Natural killer cell (primary cell): ENCODE data around the gene SLC2A4. TPM values are rescaled to one million over a fixed set of nuclear protein-coding genes. Genes with fewer than 3 reads are reported as not detected.

Experiments used
- ATAC-seq, 3 donors: fragments of 150-1000 bp in 2 of 3; fragments of 200-7000 bp in 1 of 3; cut with Tn5 transposase; 1 replicate in 1 of 3; 2 replicates in 2 of 3; pipeline ENCODE4 v1.10.0; 2021; ENCODE audit warnings: mild to moderate bottlenecking in 2 of 3, moderate library complexity in 2 of 3
- DNase-seq, 2 donors: peaks; one replicate each; pipeline versions ENCODE4 v3.0.0 to v3.0.0-alpha.2; 2013 to 2021; ENCODE audit warnings: mixed read lengths in 1 of 2
- H3K27ac ChIP-seq: one replicate; pipeline ENCODE4 v1.5.1; 2013; ENCODE audit warnings: mild to moderate bottlenecking, low read length
- H3K27me3 ChIP-seq: one replicate; pipeline ENCODE4 v1.6.1; 2013; ENCODE audit warnings: low read length; ENCODE audit not compliant: control insufficient read depth, insufficient read depth
- H3K36me3 ChIP-seq: one replicate; pipeline ENCODE4 v1.6.1; 2013; ENCODE audit warnings: low read length; ENCODE audit not compliant: control insufficient read depth, insufficient read depth
- H3K4me1 ChIP-seq: one replicate; pipeline ENCODE4 v1.6.1; 2013; ENCODE audit warnings: low read length; ENCODE audit not compliant: control insufficient read depth, insufficient read depth
- H3K4me3 ChIP-seq: one replicate; pipeline ENCODE4 v1.5.1; 2013; ENCODE audit warnings: low read length
- H3K9me3 ChIP-seq: one replicate; pipeline ENCODE4 v1.6.1; 2013; ENCODE audit warnings: low read length; ENCODE audit not compliant: control insufficient read depth, insufficient read depth
- H3K27ac Mint-ChIP-seq, 2 donors: one replicate each; pipeline ENCODE4 v1.8.0; 2022; ENCODE audit warnings: mild to moderate bottlenecking in 2 of 2, mixed read lengths in 2 of 2, moderate library complexity in 1 of 2
- H3K27me3 Mint-ChIP-seq, 2 donors: one replicate each; pipeline ENCODE4 v1.8.0; 2022; ENCODE audit warnings: low read depth in 2 of 2, mixed read lengths in 2 of 2
- H3K36me3 Mint-ChIP-seq: one replicate; pipeline ENCODE4 v1.8.0; 2022; ENCODE audit warnings: mixed read lengths
- H3K4me1 Mint-ChIP-seq, 2 donors: one replicate each; pipeline ENCODE4 v1.8.0; 2022; ENCODE audit warnings: mixed read lengths in 2 of 2
- H3K4me3 Mint-ChIP-seq: one replicate; pipeline ENCODE4 v1.8.0; 2022; ENCODE audit warnings: mild to moderate bottlenecking, moderate library complexity, mixed read lengths
- H3K9me3 Mint-ChIP-seq, 2 donors: one replicate each; pipeline ENCODE4 v1.8.0; 2022; ENCODE audit warnings: mixed read lengths in 2 of 2
- CTCF ChIP-seq: fragments of 200-600 bp; IDR thresholded peaks from one replicate; pipeline ENCODE4 v1.8.0; 2022; ENCODE audit warnings: antibody characterized with exemption
- WGBS: methylation state at CpG from one replicate; pipeline ENCODE4 v1.1.7; 2013; ENCODE audit warnings: missing lambda C conversion rate; ENCODE audit not compliant: insufficient coverage; 5-methylcytosine and 5-hydroxymethylcytosine counted together
- intact Hi-C: fragments of 100-400 bp; cut with micrococcal nuclease; formaldehyde crosslinking; loops from one replicate; pipeline ENCODE4 v1.14.2; 2022
- total RNA-seq, 4 donors: library from RNA; stranded (reverse); fragments of 120-200 nt in 1 of 4; gene quantifications; one replicate each; pipeline versions ENCODE4 v1.2.3 to v1.2.4, GENCODE V29; 2013 to 2022

The SLC2A4 gene
- total RNA-seq, 3 donors from 2014 or later (not counting 1 experiment from before 2014, with no cell fraction given): not detected

- WGBS: under 1% methylated on average over 104 of the region's 104 CpGs
- ATAC-seq (peak in 2 of 3 donors; percentile 2 to 6), DNase-seq (peak; percentile 59 to 80)
- Histone ChIP-seq H3K4me1 (peaks cover 46% of the 10 kb centered on the region), H3K36me3 (peaks cover 34% of the 10 kb centered on the region), H3K4me3 (peak overlapping the region; percentile 88), H3K27me3 (no peaks in the 10 kb centered on the region), H3K9me3 (no peaks in the 10 kb centered on the region), H3K27ac (peak overlapping the region; percentile 99)
- Mint-ChIP-seq H3K4me3 (peak overlapping the region; percentile 95), H3K27me3 (no peaks in the 10 kb centered on the region), H3K4me1 (peaks cover 46 to 57% of the 10 kb centered on the region in 2 donors), H3K9me3 (no peaks in the 10 kb centered on the region), H3K27ac (peak overlapping the region; percentile 91 to 99), H3K36me3 (peaks cover 17% of the 10 kb centered on the region)
- no peak for TF ChIP-seq CTCF
- intact Hi-C loops: loop anchor here (1.0 to 5.0 kb wide), 7 partner anchors 21 to 534 kb away; partner anchors contain the start of genes ELP5, GABARAP, NEURL4 and POLR2A
These were observed 26.4 kb downstream of the SLC2A4 start for GRCh38 chr17:7307686-7308624.

DNA sequence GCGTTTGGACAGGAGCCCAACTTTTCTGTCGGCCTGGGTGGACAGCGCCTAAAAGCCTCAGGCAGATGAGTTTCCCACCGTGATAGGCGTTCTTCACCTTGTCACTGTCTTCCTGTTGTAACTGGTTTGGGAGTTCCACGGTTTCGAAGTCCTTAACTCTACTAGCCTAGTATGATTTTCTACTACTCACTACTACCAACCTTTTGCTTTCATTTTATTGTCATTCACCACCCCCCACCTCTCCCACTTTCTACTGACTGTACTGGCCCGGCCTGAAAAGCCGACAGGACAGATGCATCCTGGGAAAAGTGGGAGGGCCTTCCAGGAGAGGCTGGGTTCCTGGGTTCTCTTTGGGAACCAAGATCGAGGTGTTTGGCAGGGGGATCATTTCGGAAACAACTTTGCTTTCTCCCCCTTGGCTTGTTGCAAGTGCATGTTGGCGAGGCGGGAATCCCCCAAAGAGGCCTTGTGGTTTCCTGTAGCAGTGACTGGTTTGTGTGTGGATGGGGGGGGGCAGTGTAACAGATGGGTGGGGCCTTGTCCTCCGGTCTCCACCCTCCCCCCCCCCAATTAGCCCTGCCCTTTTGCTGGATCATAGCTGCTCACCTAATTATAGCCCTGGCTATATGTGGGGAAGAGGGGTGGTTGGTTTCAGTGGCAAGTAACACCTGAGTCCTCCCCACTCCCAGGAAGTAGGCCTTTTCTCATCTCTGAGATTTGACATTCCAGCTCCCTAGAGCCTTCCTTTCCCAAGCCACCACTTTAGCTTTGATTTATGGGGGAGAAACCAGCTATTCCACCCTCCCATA is 27.3 kb downstream of the SLC2A4 start:
- no peak for TF ChIP-seq CTCF
- Mint-ChIP-seq H3K4me3 (peak overlapping the region; percentile 85), H3K4me1 (peaks cover 48 to 61% of the 10 kb centered on the region in 2 donors), H3K9me3 (no peaks in the 10 kb centered on the region), H3K27me3 (no peaks in the 10 kb centered on the region), H3K36me3 (peaks cover 17% of the 10 kb centered on the region), H3K27ac (peak overlapping the region; percentile 91 to 99)
- H3K27ac ChIP-seq: peak overlapping the region; percentile 99
- ATAC-seq (peak; percentile 29 to 41 (median 40)), DNase-seq (peak; percentile 81 to 97)
- peak overlapping the region; percentile 88 for H3K4me3 ChIP-seq
- peaks cover 55% of the 10 kb centered on the region for H3K4me1 ChIP-seq
- intact Hi-C loops: loop anchor here (5.0 kb wide), 1 partner anchor 533 kb away; no protein-coding TSS in a partner anchor
- 0% methylated on average over 11 of the region's 14 CpGs for WGBS
- no peaks in the 10 kb centered on the region for H3K27me3 ChIP-seq
- H3K36me3 ChIP-seq: peaks cover 43% of the 10 kb centered on the region
- H3K9me3 ChIP-seq: no peaks in the 10 kb centered on the region

- intact Hi-C loops: loop anchor here (5.0 kb wide), 1 partner anchor 533 kb away; no protein-coding TSS in a partner anchor
- H3K4me1 Mint-ChIP-seq: peaks cover 56 to 69% of the 10 kb centered on the region in 2 donors
- Histone ChIP-seq H3K4me1 (peaks cover 63% of the 10 kb centered on the region), H3K9me3 (no peaks in the 10 kb centered on the region), H3K27ac (peak overlapping the region; percentile 99), H3K27me3 (no peaks in the 10 kb centered on the region), H3K36me3 (peaks cover 47% of the 10 kb centered on the region), H3K4me3 (no peak overlapping the region)
- TF ChIP-seq CTCF: no peak
- peak overlapping the region; percentile 85 for H3K4me3 Mint-ChIP-seq
- DNase-seq: peak in 1 of 2 donors; percentile 15
- H3K27ac Mint-ChIP-seq: peak overlapping the region; percentile 91 to 99
- no peak for ATAC-seq
- WGBS: 76% methylated on average over 12 of the region's 12 CpGs
- peaks cover 17% of the 10 kb centered on the region for H3K36me3 Mint-ChIP-seq
- no peaks in the 10 kb centered on the region for H3K9me3 Mint-ChIP-seq
- H3K27me3 Mint-ChIP-seq: no peaks in the 10 kb centered on the region
These were observed 28.1 kb downstream of the SLC2A4 start for GRCh38 chr17:7309628-7310027.
